ENCODE measurements around the gene CRAT. TPM values are rescaled to one million over a fixed set of nuclear protein-coding genes. Genes with fewer than 3 reads are reported as not detected.

CRAT gene
- total and polyA plus RNA-seq, 2 donors from 2014 or later: 32.3 to 76.8 TPM

DNA sequence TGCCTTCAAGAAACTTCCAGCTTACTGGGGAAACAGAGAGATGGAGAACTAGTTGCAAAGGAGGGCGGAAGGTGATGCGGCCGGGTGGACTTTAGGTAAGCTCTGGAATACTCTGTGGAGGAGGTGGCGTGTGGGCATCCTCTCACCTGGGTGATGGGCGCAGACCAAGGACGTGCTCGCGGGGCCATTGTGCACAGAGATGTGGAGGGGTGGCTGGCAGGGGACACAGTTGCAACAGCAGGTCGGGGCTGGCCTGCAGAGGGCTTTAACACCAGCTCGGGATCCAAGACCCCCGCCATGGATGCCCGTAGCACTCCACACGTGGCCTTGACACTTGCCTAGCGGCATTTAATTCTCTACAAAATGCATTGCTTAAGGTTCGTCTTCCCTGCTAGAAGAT lies 40.9 kb upstream of the CRAT start:
- no peaks in the 10 kb centered on the region for H3K9me3 ChIP-seq (ENCODE audit: control insufficient read depth in 2 of 3, insufficient read depth in 1 of 3, low read length in 3 of 3)
- H3K4me1 ChIP-seq (ENCODE audit: control insufficient read depth in 2 of 3, insufficient read depth in 2 of 3, low read depth in 1 of 3, low read length in 3 of 3): peaks cover 0 to 4% (median 3%) of the 10 kb centered on the region in 3 donors
- TF ChIP-seq, protein P1, sequence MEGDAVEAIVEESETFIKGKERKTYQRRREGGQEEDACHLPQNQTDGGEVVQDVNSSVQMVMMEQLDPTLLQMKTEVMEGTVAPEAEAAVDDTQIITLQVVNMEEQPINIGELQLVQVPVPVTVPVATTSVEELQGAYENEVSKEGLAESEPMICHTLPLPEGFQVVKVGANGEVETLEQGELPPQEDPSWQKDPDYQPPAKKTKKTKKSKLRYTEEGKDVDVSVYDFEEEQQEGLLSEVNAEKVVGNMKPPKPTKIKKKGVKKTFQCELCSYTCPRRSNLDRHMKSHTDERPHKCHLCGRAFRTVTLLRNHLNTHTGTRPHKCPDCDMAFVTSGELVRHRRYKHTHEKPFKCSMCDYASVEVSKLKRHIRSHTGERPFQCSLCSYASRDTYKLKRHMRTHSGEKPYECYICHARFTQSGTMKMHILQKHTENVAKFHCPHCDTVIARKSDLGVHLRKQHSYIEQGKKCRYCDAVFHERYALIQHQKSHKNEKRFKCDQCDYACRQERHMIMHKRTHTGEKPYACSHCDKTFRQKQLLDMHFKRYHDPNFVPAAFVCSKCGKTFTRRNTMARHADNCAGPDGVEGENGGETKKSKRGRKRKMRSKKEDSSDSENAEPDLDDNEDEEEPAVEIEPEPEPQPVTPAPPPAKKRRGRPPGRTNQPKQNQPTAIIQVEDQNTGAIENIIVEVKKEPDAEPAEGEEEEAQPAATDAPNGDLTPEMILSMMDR (IDR thresholded peaks at IDR 0.05; ENCODE audit: borderline replicate concordance, extremely low read depth, insufficient read depth): no peak
- no peak overlapping the region for H3K27ac ChIP-seq (ENCODE audit: low read depth in 2 of 2, low read length in 2 of 2)
- H3K27me3 ChIP-seq (ENCODE audit: control insufficient read depth, insufficient read depth, low read length): no peaks in the 10 kb centered on the region
- DNase-seq: no peak
- intact Hi-C loops (cut with DNase I): no loop called here
- no peak overlapping the region for H3K4me3 ChIP-seq (ENCODE audit: low read length in 3 of 3)
- H3K9ac ChIP-seq (ENCODE audit: low read length in 3 of 3): no peak overlapping the region
- FAIRE-seq: no peak
- peaks cover 0 to under 1% (median 0%) of the 10 kb centered on the region in 3 donors for H3K36me3 ChIP-seq (ENCODE audit: control insufficient read depth in 2 of 3, insufficient read depth in 3 of 3, low read length in 3 of 3)

DNA sequence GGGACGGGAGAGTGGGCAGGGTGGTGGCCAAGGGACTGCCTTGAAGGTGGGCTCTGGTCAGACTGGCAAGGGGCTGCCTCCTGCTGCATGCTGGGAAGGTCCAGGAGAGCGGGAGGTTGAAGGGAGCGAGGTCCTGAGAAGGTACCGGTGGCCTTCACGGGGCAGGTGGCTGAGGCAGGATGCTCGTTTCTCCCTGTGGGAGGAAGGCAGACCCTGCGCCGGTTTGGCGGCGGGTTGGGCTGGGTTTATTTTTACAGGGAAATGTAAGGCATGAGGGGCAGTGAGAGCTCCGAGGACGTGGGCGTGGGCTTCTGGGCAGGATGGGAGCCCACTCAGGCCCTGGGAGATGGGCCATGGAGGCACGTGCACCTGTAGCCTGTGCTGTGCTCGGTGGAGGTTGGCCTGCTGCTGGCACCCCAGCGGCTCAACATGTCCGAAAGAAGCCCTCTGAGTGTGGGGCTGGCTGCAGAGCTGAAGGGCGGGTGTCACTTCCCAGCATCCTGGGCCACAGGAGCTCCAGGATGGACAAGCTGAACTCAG lies 40.1 kb upstream of the CRAT start:
- H3K36me3 ChIP-seq (ENCODE audit: control insufficient read depth in 2 of 3, insufficient read depth in 3 of 3, low read length in 3 of 3): peaks cover 0 to 5% (median 0%) of the 10 kb centered on the region in 3 donors
- no peaks in the 10 kb centered on the region for H3K27me3 ChIP-seq (ENCODE audit: control insufficient read depth, insufficient read depth, low read length)
- intact Hi-C loops (cut with DNase I): no loop called here
- no peak overlapping the region for H3K4me3 ChIP-seq (ENCODE audit: low read length in 3 of 3)
- no peak for FAIRE-seq
- H3K4me1 ChIP-seq (ENCODE audit: control insufficient read depth in 2 of 3, insufficient read depth in 2 of 3, low read depth in 1 of 3, low read length in 3 of 3): peaks cover 0 to 11% (median 10%) of the 10 kb centered on the region in 3 donors
- no peak overlapping the region for H3K27ac ChIP-seq (ENCODE audit: low read depth in 2 of 2, low read length in 2 of 2)
- DNase-seq: no peak
- no peak overlapping the region for H3K9ac ChIP-seq (ENCODE audit: low read length in 3 of 3)
- TF ChIP-seq, protein P1 (IDR thresholded peaks at IDR 0.05; ENCODE audit: borderline replicate concordance, extremely low read depth, insufficient read depth): no peak
- no peaks in the 10 kb centered on the region for H3K9me3 ChIP-seq (ENCODE audit: control insufficient read depth in 2 of 3, insufficient read depth in 1 of 3, low read length in 3 of 3)

DNA sequence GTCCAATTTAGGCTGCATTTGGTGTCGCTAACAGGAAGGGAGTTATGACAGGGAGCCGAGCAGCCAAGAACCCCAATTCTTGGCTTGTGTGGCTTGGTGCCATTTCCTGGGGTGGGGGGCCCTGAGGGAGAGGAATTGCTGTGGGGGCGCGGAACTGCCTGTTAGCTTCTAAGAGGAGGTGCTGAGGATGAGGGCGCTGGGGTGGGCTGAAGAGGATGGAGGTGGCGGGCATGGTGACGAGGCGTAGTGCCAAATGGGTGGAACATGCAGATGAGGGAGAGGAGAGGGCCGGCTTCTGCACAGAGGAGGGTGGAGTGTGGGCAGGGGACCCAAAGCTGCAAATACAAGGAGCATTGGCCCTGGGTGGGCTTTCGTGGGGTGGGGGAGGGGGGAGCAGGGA lies 39.5 kb upstream of the CRAT start:
- DNase-seq (no peak), FAIRE-seq (no peak)
- H3K27ac ChIP-seq (ENCODE audit: low read depth in 2 of 2, low read length in 2 of 2): no peak overlapping the region
- no peak overlapping the region for H3K4me3 ChIP-seq (ENCODE audit: low read length in 3 of 3)
- peaks cover 0 to 17% (median 16%) of the 10 kb centered on the region in 3 donors for H3K4me1 ChIP-seq (ENCODE audit: control insufficient read depth in 2 of 3, insufficient read depth in 2 of 3, low read depth in 1 of 3, low read length in 3 of 3)
- intact Hi-C loops (cut with DNase I): no loop called here
- H3K9ac ChIP-seq (ENCODE audit: low read length in 3 of 3): no peak overlapping the region
- TF ChIP-seq, protein P1 (IDR thresholded peaks at IDR 0.05; ENCODE audit: borderline replicate concordance, extremely low read depth, insufficient read depth): no peak
- H3K36me3 ChIP-seq (ENCODE audit: control insufficient read depth in 2 of 3, insufficient read depth in 3 of 3, low read length in 3 of 3): peaks cover 0 to 5% (median 0%) of the 10 kb centered on the region in 3 donors
- H3K9me3 ChIP-seq (ENCODE audit: control insufficient read depth in 2 of 3, insufficient read depth in 1 of 3, low read length in 3 of 3): no peaks in the 10 kb centered on the region
- H3K27me3 ChIP-seq (ENCODE audit: control insufficient read depth, insufficient read depth, low read length): no peaks in the 10 kb centered on the region

DNA sequence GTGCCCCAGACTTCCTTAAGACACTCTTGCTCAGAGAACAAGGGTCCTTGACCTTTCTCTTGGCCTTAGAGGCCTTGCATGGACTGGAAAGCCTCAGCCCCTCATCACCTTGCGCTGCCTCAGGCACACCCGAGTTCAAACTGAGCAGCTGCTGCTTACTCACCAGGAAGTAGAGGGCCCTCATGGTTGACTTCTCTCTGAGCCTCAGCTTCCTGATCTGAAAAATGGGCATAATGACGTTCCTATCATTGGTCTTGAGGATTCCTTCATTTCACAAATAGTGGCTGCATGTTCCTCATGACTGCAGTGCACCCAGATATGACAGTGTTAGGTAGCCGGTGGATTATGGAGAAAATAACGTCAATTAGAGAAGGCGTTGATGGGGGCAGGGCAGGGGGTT lies 38.8 kb upstream of the CRAT start:
- Histone ChIP-seq H3K4me1 (ENCODE audit: control insufficient read depth in 2 of 3, insufficient read depth in 2 of 3, low read depth in 1 of 3, low read length in 3 of 3) (peaks cover 0 to 18% (median 16%) of the 10 kb centered on the region in 3 donors), H3K27ac (ENCODE audit: low read depth in 2 of 2, low read length in 2 of 2) (no peak overlapping the region), H3K4me3 (ENCODE audit: low read length in 3 of 3) (no peak overlapping the region), H3K36me3 (ENCODE audit: control insufficient read depth in 2 of 3, insufficient read depth in 3 of 3, low read length in 3 of 3) (peaks cover 0 to 5% (median 0%) of the 10 kb centered on the region in 3 donors), H3K9ac (ENCODE audit: low read length in 3 of 3) (no peak overlapping the region), H3K27me3 (ENCODE audit: control insufficient read depth, insufficient read depth, low read length) (no peaks in the 10 kb centered on the region), H3K9me3 (ENCODE audit: control insufficient read depth in 2 of 3, insufficient read depth in 1 of 3, low read length in 3 of 3) (no peaks in the 10 kb centered on the region)
- DNase-seq (no peak), FAIRE-seq (no peak)
- TF ChIP-seq, protein P1 (IDR thresholded peaks at IDR 0.05; ENCODE audit: borderline replicate concordance, extremely low read depth, insufficient read depth): no peak
- intact Hi-C loops (cut with DNase I): no loop called here

Measured in kidney (tissue), 14 donors.